ACC112 (cell line): Measurements from ENCODE around the gene ZNF516.

Source experiments
- H2AFZ ChIP-seq: fragments of 200-600 bp; sonication (generic); one replicate; pipeline ENCODE4 v1.6.0; 2017; ENCODE audit warnings: antibody characterized with exemption, low read length; ENCODE audit not compliant: unreplicated experiment
- H3K27ac ChIP-seq: fragments of 200-600 bp; sonication (generic); 2 replicates; pipeline ENCODE4 v1.5.1; 2014; ENCODE audit warnings: low read depth, mild to moderate bottlenecking, antibody characterized with exemption, low read length, moderate library complexity
- H3K27me3 ChIP-seq: fragments of 200-600 bp; sonication (generic); 2 replicates; pipeline ENCODE4 v1.6.1; 2014; ENCODE audit warnings: mild to moderate bottlenecking, antibody characterized with exemption, low read length, moderate library complexity, mixed read lengths; ENCODE audit not compliant: insufficient read depth
- H3K36me3 ChIP-seq: fragments of 200-600 bp; sonication (generic); 2 replicates; pipeline ENCODE4 v1.6.1; 2016; ENCODE audit warnings: mild to moderate bottlenecking, antibody characterized with exemption, low read length, moderate library complexity, mixed read lengths; ENCODE audit not compliant: insufficient read depth
- H3K4me1 ChIP-seq: fragments of 200-600 bp; sonication (generic); one replicate; pipeline ENCODE4 v1.6.1; 2016; ENCODE audit warnings: low read length, mixed read lengths; ENCODE audit not compliant: insufficient read depth, unreplicated experiment, control insufficient read depth
- H3K4me3 ChIP-seq: fragments of 200-600 bp; sonication (generic); 2 replicates; pipeline ENCODE4 v1.5.1; 2014; ENCODE audit warnings: mild to moderate bottlenecking, low read depth, low read length
- H3K79me2 ChIP-seq: fragments of 200-600 bp; sonication (generic); one replicate; pipeline ENCODE4 v1.6.0; 2016; ENCODE audit warnings: low read length; ENCODE audit not compliant: control insufficient read depth, unreplicated experiment, insufficient read depth

The ZNF516 gene

GRCh38 chr18:76348267-76349066 lies 146.6 kb downstream of the ZNF516 start:
- Histone ChIP-seq H3K4me1 (peaks cover 8% of the 10 kb centered on the region), H3K4me3 (no peak overlapping the region), H3K27me3 (no peaks in the 10 kb centered on the region), H3K27ac (no peak overlapping the region), H3K36me3 (no peaks in the 10 kb centered on the region), H3K79me2 (no peaks in the 10 kb centered on the region), H2AFZ (no peak overlapping the region)

DNA sequence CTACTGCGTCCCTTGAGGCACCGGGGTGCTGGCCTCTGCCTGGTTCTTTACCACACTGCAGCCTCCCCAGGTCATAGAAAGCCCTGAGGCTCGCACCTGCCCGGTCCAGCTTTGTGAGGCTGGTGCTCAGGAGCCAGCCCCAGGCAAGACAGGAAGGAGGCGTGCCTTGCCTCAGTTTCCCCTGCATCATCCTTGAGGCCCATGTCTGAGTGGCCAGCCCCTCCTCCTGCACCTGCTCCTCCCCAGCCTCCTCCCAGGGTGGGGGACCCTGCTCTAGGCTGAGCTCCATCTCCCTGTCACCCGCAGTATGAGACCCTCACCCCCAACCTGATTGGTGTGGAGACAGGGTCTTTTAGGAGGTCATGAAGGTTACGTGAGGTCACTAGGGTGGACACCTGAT lies 147.7 kb downstream of the ZNF516 start:
- H3K79me2 ChIP-seq: no peaks in the 10 kb centered on the region
- no peak overlapping the region for H3K27ac ChIP-seq
- H2AFZ ChIP-seq: no peak overlapping the region
- H3K36me3 ChIP-seq: no peaks in the 10 kb centered on the region
- peaks cover 5% of the 10 kb centered on the region; the same call in 1 of the 2 replicates for H3K27me3 ChIP-seq
- peaks cover 8% of the 10 kb centered on the region for H3K4me1 ChIP-seq
- H3K4me3 ChIP-seq: no peak overlapping the region

GRCh38 chr18:76346490-76347130 lies 148.4 kb downstream of the ZNF516 start:
- Histone ChIP-seq H3K27ac (no peak overlapping the region), H3K4me3 (no peak overlapping the region), H3K27me3 (peaks cover 11% of the 10 kb centered on the region), H2AFZ (no peak overlapping the region), H3K36me3 (no peaks in the 10 kb centered on the region), H3K79me2 (no peaks in the 10 kb centered on the region), H3K4me1 (peaks cover 2% of the 10 kb centered on the region)

DNA sequence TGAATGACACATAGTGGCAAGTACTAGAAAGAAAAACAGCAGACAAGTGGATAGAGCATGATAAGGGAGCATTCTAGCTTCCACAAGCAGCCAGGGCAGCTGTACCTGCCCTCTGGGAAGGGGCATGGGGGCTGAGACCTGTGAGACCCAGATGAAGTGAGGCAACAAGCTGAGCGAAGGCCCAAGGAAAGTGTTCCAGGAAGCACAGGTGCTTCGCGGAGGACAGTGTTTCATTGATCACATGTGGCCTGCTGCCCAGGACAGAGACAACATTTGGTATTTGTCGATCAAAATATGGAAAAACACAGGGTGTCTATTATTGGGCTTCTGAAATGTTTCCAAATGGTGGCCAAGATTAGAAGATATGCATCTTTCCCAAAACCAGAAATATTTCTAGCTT lies 149.1 kb downstream of the ZNF516 start:
- H3K36me3 ChIP-seq: no peaks in the 10 kb centered on the region
- no peak overlapping the region for H3K4me3 ChIP-seq
- no peaks in the 10 kb centered on the region for H3K79me2 ChIP-seq
- H3K4me1 ChIP-seq: no peaks in the 10 kb centered on the region
- H3K27me3 ChIP-seq: peaks cover 18% of the 10 kb centered on the region
- H2AFZ ChIP-seq: no peak overlapping the region
- H3K27ac ChIP-seq: no peak overlapping the region

- Histone ChIP-seq H3K27me3 (peaks cover 20% of the 10 kb centered on the region), H2AFZ (no peak overlapping the region), H3K4me1 (no peaks in the 10 kb centered on the region), H3K79me2 (no peaks in the 10 kb centered on the region), H3K36me3 (no peaks in the 10 kb centered on the region), H3K4me3 (no peak overlapping the region), H3K27ac (no peak overlapping the region)
Measured at GRCh38 chr18:76343938-76344569, 151.0 kb downstream of the ZNF516 start.

- H3K36me3 ChIP-seq: no peaks in the 10 kb centered on the region
- H2AFZ ChIP-seq: no peak overlapping the region
- no peak overlapping the region for H3K27ac ChIP-seq
- no peaks in the 10 kb centered on the region for H3K4me1 ChIP-seq
- peaks cover 26% of the 10 kb centered on the region for H3K27me3 ChIP-seq
- H3K79me2 ChIP-seq: no peaks in the 10 kb centered on the region
- H3K4me3 ChIP-seq: no peak overlapping the region
Measured at GRCh38 chr18:76340410-76340809, 154.6 kb downstream of the ZNF516 start.

- Histone ChIP-seq H3K79me2 (no peaks in the 10 kb centered on the region), H2AFZ (no peak overlapping the region), H3K36me3 (no peaks in the 10 kb centered on the region), H3K4me1 (no peaks in the 10 kb centered on the region), H3K27me3 (peaks cover 26% of the 10 kb centered on the region), H3K27ac (no peak overlapping the region), H3K4me3 (no peak overlapping the region)
Measured at GRCh38 chr18:76339246-76339620, 155.8 kb downstream of the ZNF516 start.

GRCh38 chr18:76338619-76339245 lies 156.3 kb downstream of the ZNF516 start:
- no peaks in the 10 kb centered on the region for H3K79me2 ChIP-seq
- H3K4me1 ChIP-seq: no peaks in the 10 kb centered on the region
- H3K4me3 ChIP-seq: no peak overlapping the region
- H3K27ac ChIP-seq: no peak overlapping the region
- no peaks in the 10 kb centered on the region for H3K36me3 ChIP-seq
- no peak overlapping the region for H2AFZ ChIP-seq
- H3K27me3 ChIP-seq: peaks cover 26% of the 10 kb centered on the region

GRCh38 chr18:76338088-76338487 lies 157.0 kb downstream of the ZNF516 start:
- H3K27ac ChIP-seq: no peak overlapping the region
- no peak overlapping the region for H3K4me3 ChIP-seq
- H3K4me1 ChIP-seq: no peaks in the 10 kb centered on the region
- no peaks in the 10 kb centered on the region for H3K79me2 ChIP-seq
- H2AFZ ChIP-seq: no peak overlapping the region
- H3K36me3 ChIP-seq: no peaks in the 10 kb centered on the region
- H3K27me3 ChIP-seq: peaks cover 26% of the 10 kb centered on the region

- Histone ChIP-seq H3K4me1 (no peaks in the 10 kb centered on the region), H3K27ac (no peak overlapping the region), H3K79me2 (no peaks in the 10 kb centered on the region), H3K4me3 (no peak overlapping the region), H3K27me3 (peaks cover 10% of the 10 kb centered on the region), H3K36me3 (no peaks in the 10 kb centered on the region), H2AFZ (no peak overlapping the region)
Measured at GRCh38 chr18:76335859-76336640, 159.0 kb downstream of the ZNF516 start.
